Subcutaneous abdominal adipose tissue (tissue), 5 donors: ENCODE data around the gene SCUBE1.
A peak's percentile ranks its signal among the peaks of the same experiment; 100 is the strongest.

ENCODE experiments used
- H3K27ac ChIP-seq: one replicate; pipeline ENCODE4 v1.7.0; 2013; ENCODE audit warnings: low read depth, mild to moderate bottlenecking, inconsistent platforms, low read length, moderate library complexity
- H3K27me3 ChIP-seq, 5 donors: one replicate each; pipeline ENCODE4 v1.7.0; 2013; ENCODE audit warnings: low read length in 5 of 5, inconsistent platforms in 1 of 5; ENCODE audit not compliant: control insufficient read depth in 5 of 5, insufficient read depth in 4 of 5
- H3K36me3 ChIP-seq, 5 donors: one replicate each; pipeline ENCODE4 v1.7.0; 2013; ENCODE audit warnings: low read length in 5 of 5; ENCODE audit not compliant: control insufficient read depth in 5 of 5, insufficient read depth in 5 of 5
- H3K4me1 ChIP-seq, 5 donors: one replicate each; pipeline ENCODE4 v1.7.0; 2013; ENCODE audit warnings: low read length in 5 of 5, mild to moderate bottlenecking in 3 of 5, moderate library complexity in 1 of 5; ENCODE audit not compliant: control insufficient read depth in 5 of 5, insufficient read depth in 5 of 5
- H3K4me3 ChIP-seq, 5 donors: one replicate each; pipeline ENCODE4 v1.7.0; 2013; ENCODE audit warnings: low read length in 5 of 5, low read depth in 1 of 5
- H3K9ac ChIP-seq, 5 donors: one replicate each; pipeline ENCODE4 v1.7.0; 2013; ENCODE audit warnings: low read length in 5 of 5, mild to moderate bottlenecking in 4 of 5, moderate library complexity in 3 of 5
- H3K9me3 ChIP-seq, 5 donors: one replicate each; pipeline ENCODE4 v1.7.0; 2013; ENCODE audit warnings: low read length in 5 of 5; ENCODE audit not compliant: control insufficient read depth in 5 of 5
- donor health status: healthy.
- donor health status: healthy.
- donor health status: healthy.
- donor health status: healthy.
- donor health status: healthy.

Gene SCUBE1

GRCh38 chr22:43152003-43152356, 191.2 kb downstream of the SCUBE1 start:
- Histone ChIP-seq H3K9me3 (no peaks in the 10 kb centered on the region), H3K36me3 (peaks cover 0 to 2% (median 0%) of the 10 kb centered on the region in 5 donors), H3K4me1 (peaks cover 0 to 58% (median 43%) of the 10 kb centered on the region in 5 donors), H3K9ac (peak overlapping the region; percentile 32 to 94 (median 67)), H3K27me3 (no peaks in the 10 kb centered on the region), H3K4me3 (peak overlapping the region; percentile 65 to 80 (median 68)), H3K27ac (peak overlapping the region; percentile 93)

- Histone ChIP-seq H3K4me3 (peak within 1 kb of the TSS; percentile 67 to 80 (median 71)), H3K36me3 (peaks cover 0 to 2% (median 0%) of the 10 kb centered on the region in 5 donors), H3K9ac (peak within 1 kb of the TSS; percentile 56 to 94 (median 67)), H3K9me3 (no peaks in the 10 kb centered on the region), H3K27ac (peak within 1 kb of the TSS; percentile 93), H3K4me1 (peaks cover 0 to 53% (median 43%) of the 10 kb centered on the region in 5 donors), H3K27me3 (no peaks in the 10 kb centered on the region)
Measured at GRCh38 chr22:43151251-43152002, 191.7 kb downstream of the SCUBE1 start, which contains the start of gene TSPO. TSPO (plus strand) TSS chr22:43151559; CDS start chr22:43159239, 7,680 bp downstream.

GRCh38 chr22:43150731-43151206, 192.4 kb downstream of the SCUBE1 start:
- Histone ChIP-seq H3K9me3 (no peaks in the 10 kb centered on the region), H3K4me3 (peak overlapping the region; percentile 44 to 80 (median 71)), H3K27ac (peak overlapping the region; percentile 93), H3K36me3 (peaks cover 0 to 2% (median 0%) of the 10 kb centered on the region in 5 donors), H3K9ac (peak overlapping the region in 4 of 5 donors; percentile 13 to 66 (median 58)), H3K4me1 (peaks cover 0 to 49% (median 41%) of the 10 kb centered on the region in 5 donors), H3K27me3 (no peaks in the 10 kb centered on the region)

- H3K9ac ChIP-seq = no peak overlapping the region
- peaks cover 0 to 34% (median 28%) of the 10 kb centered on the region in 5 donors for H3K4me1 ChIP-seq
- H3K9me3 ChIP-seq = no peaks in the 10 kb centered on the region
- no peaks in the 10 kb centered on the region for H3K36me3 ChIP-seq
- no peaks in the 10 kb centered on the region for H3K27me3 ChIP-seq
- no peak overlapping the region for H3K27ac ChIP-seq
- H3K4me3 ChIP-seq = no peak overlapping the region
Measured at GRCh38 chr22:43148581-43148980, 194.6 kb downstream of the SCUBE1 start.

GRCh38 chr22:43147821-43148220, 195.4 kb downstream of the SCUBE1 start:
- Histone ChIP-seq H3K27me3 (no peaks in the 10 kb centered on the region), H3K4me3 (no peak overlapping the region), H3K9me3 (no peaks in the 10 kb centered on the region), H3K27ac (no peak overlapping the region), H3K36me3 (no peaks in the 10 kb centered on the region), H3K9ac (no peak overlapping the region), H3K4me1 (peaks cover 0 to 37% (median 29%) of the 10 kb centered on the region in 5 donors)
